Measurements from ENCODE around the gene MACF1.

- TF ChIP-seq CTCF (IDR thresholded peaks at IDR 0.05) (no peak), POLR2A (IDR thresholded peaks at IDR 0.05) (no peak)
These were observed 32.5 kb downstream of the MACF1 start for GRCh38 chr1:39236971-39237370.
